ENCODE measurements around the gene TMEM179. TPM values are rescaled to one million over a fixed set of nuclear protein-coding genes. Genes with fewer than 3 reads are reported as not detected.
A peak's percentile ranks its signal among the peaks of the same experiment; 100 is the strongest.

Gene TMEM179
- total RNA-seq, 1 donor from 2014 or later = not detected

GRCh38 chr14:104548802-104549535 is 55.6 kb downstream of the TMEM179 start:
- Histone ChIP-seq H3K27ac (no peak overlapping the region), H3K4me3 (no peak overlapping the region), H3K36me3 (no peaks in the 10 kb centered on the region), H3K27me3 (ENCODE audit: low read depth) (peaks cover 43% of the 10 kb centered on the region), H3K9me3 (no peaks in the 10 kb centered on the region), H3K4me1 (no peaks in the 10 kb centered on the region)
- ATAC-seq (no peak), DNase-seq (no peak)
- no peak for TF ChIP-seq CTCF (IDR thresholded peaks at IDR 0.05)
- intact Hi-C loops (cut with DNase I) = no loop called here

GRCh38 chr14:104547998-104548700 is 56.4 kb downstream of the TMEM179 start:
- H3K4me1 ChIP-seq = no peaks in the 10 kb centered on the region
- ATAC-seq (no peak), DNase-seq (no peak)
- H3K36me3 ChIP-seq = no peaks in the 10 kb centered on the region
- peaks cover 47% of the 10 kb centered on the region for H3K27me3 ChIP-seq (ENCODE audit: low read depth)
- no peaks in the 10 kb centered on the region for H3K9me3 ChIP-seq
- intact Hi-C loops (cut with DNase I) = no loop called here
- no peak overlapping the region for H3K27ac ChIP-seq
- no peak overlapping the region for H3K4me3 ChIP-seq
- no peak for TF ChIP-seq CTCF (IDR thresholded peaks at IDR 0.05)

GRCh38 chr14:104547310-104547997 is 57.1 kb downstream of the TMEM179 start:
- H3K27me3 ChIP-seq (ENCODE audit: low read depth) = peaks cover 46% of the 10 kb centered on the region
- no peak for ATAC-seq
- intact Hi-C loops (cut with DNase I) = no loop called here

GRCh38 chr14:104546591-104547309 is 57.8 kb downstream of the TMEM179 start:
- H3K27me3 ChIP-seq (ENCODE audit: low read depth) = peaks cover 43% of the 10 kb centered on the region
- no peaks in the 10 kb centered on the region for H3K4me1 ChIP-seq
- H3K4me3 ChIP-seq = no peak overlapping the region
- no peak for ATAC-seq
- no peak for TF ChIP-seq CTCF (IDR thresholded peaks at IDR 0.05)
- intact Hi-C loops (cut with DNase I) = no loop called here
- DNase-seq = no peak
- H3K27ac ChIP-seq = no peak overlapping the region
- no peaks in the 10 kb centered on the region for H3K9me3 ChIP-seq
- H3K36me3 ChIP-seq = no peaks in the 10 kb centered on the region

More at GRCh38 chr14:104547310-104547997, 57.1 kb downstream of the TMEM179 start:
- Histone ChIP-seq H3K9me3 (no peaks in the 10 kb centered on the region), H3K27ac (no peak overlapping the region), H3K4me3 (no peak overlapping the region), H3K36me3 (no peaks in the 10 kb centered on the region), H3K4me1 (no peaks in the 10 kb centered on the region)
- no peak for TF ChIP-seq CTCF (IDR thresholded peaks at IDR 0.05)
- DNase-seq = no peak

GRCh38 chr14:104545942-104546501 is 58.5 kb downstream of the TMEM179 start:
- Histone ChIP-seq H3K4me1 (no peaks in the 10 kb centered on the region), H3K36me3 (no peaks in the 10 kb centered on the region), H3K9me3 (no peaks in the 10 kb centered on the region), H3K27me3 (ENCODE audit: low read depth) (peaks cover 43% of the 10 kb centered on the region), H3K4me3 (peak overlapping the region; percentile 3), H3K27ac (no peak overlapping the region)
- no peak for TF ChIP-seq CTCF (IDR thresholded peaks at IDR 0.05)
- ATAC-seq = no peak
- DNase-seq = peak; percentile 23
- intact Hi-C loops (cut with DNase I) = no loop called here

Measured in lower lobe of right lung (tissue), 2 donors.